GM19452 (cell line): ENCODE data around the gene TMIE.
"Not testable (repeated sequence)": the region's sequence is repeated elsewhere in the genome, so short reads cannot be mapped to it uniquely, and the experiment has no call there.

Experiments
- ATAC-seq: cut with Tn5 transposase; IDR thresholded peaks from one replicate; pipeline ENCODE4 v1.9.1; 2021; ENCODE audit not compliant: unreplicated experiment

The TMIE gene

DNA sequence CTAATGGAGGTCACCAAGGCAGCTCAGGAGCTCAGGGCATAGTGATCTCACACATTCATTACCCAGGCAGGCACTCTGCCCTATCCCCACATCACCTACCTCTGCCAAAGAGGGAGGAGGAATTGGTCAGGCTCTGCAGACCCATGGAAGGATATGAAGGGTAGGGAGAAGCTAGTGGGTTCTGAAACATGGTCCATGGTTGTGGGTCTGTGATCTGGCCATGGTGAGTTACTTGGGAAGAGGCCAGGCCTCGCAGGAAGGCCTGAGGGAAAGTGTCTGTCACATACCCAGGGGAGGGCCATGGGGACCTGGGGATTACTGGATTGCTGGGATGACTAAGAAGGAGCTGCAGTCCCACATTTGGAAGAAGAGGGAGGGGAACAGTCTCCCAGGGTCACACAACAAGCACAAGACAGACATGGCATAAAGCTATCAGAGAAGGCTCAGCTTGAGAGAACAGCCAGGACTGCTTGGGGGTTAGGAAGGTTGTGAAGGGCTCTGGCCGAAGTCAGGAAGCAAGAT is 17.9 kb downstream of the TMIE start:
- no peak for ATAC-seq

DNA sequence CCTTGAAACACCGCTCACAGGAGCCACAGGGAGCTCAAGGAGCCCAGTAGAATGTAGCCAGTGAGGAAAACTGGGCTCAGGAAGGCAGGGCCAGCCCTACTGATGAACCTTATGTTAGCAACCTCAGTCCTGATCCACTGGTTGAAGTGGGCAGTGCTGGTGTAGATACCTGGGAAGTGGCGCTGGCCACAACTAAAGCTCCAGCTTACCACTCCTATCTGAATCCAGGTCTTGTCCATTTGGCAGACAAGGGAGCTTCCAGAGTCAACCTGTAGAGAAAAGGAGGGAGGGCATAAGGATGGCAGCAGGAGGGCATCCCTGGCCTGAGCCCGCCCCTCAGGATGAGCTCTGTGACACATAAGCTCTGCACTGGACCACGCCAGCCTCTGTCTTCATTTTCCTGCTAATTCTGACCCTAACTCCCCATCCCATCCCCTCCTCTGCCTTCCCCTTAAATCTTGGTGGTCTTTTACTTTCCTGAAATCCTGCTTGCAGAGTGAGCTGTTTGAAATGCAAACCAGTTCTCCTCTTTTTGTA is 18.6 kb downstream of the TMIE start:
- ATAC-seq = no peak

DNA sequence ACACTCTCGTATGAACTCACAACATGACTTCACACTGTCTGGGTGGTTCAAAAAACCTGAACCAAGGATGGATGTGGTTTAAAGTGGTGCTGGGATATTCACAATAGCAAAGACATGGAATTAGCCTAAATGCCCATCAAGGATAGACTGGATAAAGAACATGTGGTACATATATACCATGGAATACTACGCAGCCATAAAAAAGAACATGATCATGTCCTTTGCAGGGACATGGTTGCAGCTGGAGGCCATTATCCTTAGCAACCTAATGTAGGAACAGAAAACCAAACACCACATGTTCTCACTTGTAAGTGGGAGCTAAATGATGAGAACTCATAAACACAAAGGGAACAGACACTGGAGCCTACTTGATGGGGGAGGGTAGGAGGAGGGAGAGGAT is 19.8 kb downstream of the TMIE start:
- no peak for ATAC-seq

DNA sequence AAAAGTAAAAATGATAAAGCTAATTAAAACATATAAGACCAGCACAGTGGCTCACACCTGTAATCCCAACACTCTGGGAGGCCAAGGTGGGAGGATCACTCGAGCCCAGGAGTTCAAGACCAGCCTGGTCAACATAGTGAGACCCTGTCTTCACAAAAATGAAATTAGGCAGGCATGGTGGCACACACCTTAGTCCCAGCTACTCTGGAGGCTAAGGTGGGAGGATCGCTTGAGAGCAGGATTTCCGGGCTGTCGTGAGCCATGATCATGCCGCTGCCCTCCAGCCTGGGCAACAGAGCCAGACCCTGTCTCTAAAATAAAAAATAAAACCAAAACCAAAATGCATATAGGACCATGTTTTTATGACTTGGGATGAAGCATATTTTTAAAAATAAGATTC is 21.3 kb downstream of the TMIE start:
- ATAC-seq = no peak

DNA sequence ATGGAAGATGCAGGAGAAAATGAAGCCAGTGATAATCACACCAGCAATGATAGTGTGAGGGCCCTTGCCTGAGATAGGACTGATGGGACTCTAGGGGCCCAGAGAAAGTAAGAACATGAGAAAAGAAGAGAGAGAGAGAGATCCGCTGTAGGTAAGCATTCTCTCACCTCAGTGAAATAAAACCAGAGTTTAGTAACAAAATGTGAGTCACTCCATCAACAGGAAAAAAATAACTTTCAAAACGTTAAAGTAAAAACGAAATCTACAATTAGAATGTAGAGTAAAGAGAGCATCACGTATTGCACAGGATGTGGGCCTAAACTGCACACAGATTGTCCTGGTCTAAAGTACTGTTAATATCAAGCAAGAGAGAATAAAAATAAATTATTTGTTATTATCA is 23.2 kb downstream of the TMIE start:
- no peak for ATAC-seq

DNA sequence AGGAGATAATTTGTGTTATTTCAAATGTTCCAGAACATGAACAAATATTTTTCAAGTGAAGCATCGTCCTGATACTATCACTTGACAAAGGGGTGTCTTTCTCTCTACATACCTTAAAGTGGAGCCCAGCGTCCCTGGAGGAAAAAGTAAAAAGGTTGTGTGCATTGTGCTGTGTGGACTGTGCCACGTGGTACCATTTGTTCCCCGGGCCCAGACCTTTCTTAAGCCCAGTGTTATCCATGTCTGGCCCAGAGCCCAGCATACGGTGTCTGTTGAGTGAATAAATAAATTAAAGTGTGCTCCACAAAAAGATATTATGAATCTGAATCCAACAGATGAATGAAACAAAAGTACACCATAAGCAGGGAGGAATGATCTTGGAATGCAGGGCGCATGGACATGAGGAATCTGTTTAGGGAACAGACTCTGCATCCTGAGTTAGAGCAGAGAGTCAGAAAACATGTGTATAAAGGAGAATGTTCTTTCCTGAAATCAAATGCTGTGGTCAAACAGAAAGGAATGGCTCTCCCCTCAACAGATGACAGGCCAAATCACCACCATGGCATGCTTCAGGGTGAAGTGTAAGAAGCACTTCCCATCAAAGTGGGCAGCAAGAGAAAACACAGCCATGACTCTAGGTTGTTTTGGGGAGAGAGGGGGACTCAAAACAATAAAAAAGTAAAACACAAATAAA is 24.6 kb downstream of the TMIE start:
- no peak for ATAC-seq

DNA sequence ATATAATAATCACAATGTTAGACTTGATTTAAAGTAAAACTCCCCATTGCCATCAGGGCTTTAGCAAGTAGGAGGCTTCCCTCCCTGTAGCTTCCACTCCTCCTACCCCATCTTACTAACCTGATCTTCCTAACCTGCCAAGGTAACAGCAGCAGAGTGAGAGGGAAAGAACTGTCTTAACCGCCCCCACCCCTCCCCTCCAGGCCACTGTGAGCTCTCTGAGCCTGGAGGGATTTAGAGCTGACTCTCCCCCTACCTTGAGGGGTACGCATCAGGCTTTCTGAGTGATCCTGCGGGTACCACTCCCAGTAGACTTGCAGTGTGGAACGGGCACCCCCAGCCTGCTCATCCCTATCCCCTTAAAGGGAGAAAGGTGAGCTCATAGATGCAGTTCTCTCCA is 27.8 kb downstream of the TMIE start:
- ATAC-seq = no peak

DNA sequence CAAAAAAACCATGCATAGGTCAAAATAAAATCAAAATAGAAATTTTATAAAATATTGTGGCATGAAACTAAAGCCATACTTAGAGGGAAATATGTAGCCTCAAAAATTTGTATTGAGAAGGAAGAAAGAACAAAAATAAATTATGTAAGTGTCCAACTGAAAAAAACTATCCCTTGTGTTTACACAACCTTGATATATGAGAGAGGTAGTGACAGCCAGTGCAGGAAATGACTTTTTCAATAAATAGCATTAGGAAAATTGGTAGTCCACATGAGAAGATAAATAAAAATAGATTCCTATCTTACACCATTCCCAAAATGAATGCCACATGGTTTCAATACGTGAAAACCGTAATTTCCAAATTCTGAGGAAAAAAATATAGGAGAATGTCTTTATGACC is 29.6 kb downstream of the TMIE start:
- no peak for ATAC-seq

DNA sequence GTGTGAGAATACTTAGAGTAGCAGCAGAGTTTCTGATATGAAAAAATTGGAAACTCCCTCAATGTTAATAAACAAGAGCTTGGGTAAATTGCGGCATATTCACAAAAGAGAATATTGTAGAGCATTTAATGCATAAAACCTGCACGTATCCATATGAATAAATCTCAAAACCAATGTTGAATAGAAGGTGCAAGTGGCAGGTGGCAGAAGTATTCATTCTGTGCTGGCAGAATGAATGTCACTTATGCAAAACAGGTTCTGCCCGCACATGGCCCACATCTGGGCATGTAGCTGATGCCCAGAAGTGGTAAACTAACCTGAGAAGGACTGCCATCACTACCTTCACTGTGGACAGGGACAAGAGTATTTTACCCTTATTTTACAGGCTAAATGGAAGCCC is 30.6 kb downstream of the TMIE start:
- no peak for ATAC-seq

DNA sequence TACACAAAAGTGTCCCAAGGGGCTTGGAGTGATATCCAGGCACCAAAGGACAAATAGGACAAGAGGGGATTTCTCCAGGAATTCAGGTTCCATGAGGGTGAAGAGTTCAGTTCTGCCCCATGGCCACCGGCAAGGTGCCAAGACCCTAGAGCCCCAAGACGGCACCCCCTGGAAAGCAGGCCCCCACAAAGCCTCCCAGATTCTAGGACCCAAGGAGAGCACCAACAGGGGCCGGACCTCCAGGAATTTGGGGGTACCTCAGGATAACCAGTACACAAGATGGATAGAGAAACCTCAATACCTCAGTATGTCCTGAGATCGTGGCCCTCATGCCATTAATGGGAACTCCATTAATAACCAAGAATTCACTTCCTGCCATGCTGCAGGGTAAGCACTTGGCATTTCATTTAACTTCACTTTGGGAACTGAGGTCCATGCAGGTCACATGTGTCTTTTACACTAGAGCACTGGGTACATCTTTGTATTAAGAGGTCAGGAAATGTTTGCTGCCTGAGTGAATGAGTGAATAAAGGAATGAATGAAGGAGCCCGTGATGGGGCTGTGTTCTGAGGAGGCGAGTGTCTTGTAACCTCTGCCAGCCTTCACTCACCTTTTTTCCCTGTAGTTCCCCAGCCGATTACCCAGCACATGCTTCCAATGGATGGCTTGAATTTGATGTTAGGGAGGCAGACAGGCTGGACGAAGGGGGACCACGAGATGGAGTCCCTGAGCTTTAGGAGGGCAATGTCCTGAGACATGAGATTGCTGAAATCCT is 32.0 kb downstream of the TMIE start:
- no peak for ATAC-seq

DNA sequence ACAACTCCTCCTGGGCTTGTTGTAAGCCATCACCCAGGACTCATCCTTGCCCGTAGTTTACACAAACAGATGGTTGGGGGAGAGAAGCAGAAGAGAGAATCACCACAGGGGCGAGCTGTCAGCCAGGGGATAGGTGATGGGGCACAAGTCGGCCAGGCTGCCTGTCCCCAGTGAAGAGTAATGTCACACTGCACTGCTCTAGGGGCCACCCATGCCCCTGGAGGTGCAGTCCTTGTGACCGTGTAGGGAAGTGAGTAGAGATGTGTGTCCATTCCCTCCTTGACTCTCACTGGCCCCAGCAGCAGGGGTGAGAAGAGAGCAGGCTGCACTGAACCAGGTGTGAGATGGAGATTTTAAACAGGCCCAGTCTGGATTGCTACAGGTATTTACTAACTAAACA is 33.6 kb downstream of the TMIE start:
- ATAC-seq = no peak

DNA sequence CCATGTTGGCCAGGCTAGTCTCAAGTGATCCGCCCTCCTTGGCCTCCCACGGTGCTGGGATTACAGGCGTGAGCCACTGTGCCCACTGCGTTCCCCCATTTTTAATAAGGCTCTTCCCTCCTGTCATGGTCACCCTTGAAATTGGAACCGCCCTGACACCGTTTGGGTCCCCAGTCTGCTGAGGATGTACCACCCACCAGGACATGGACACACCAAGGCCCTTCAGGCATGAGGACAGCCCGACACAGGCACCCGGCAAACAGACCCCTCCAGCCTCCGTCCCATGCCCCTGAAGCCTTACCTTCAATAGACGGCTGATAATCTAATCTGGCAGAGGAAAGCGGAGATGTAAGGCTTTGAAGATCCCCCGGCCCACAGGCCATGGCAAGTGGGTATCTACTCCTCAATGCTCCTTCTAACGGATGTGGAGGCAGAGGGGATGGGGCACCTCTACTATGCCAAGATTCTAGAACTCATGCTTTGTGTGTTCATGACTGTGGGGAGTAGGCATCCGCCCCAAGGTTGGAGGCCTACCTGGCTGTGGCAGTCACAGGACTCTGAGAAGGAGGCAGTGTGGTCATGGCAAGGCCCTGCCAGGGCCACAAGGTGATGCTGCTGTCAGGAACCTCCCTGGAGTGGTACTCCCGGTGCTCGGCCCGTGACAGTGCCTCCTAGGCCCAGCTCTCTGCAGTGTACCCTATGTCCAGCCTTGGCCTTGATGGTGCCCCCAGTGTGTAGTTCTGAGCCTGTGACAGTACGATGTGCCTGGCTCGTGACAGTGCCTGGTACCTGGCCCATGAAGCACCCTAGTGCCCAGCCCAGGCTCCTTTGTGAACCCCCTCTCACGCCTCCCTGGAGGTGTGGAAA is 35.0 kb downstream of the TMIE start:
- no peak for ATAC-seq

DNA sequence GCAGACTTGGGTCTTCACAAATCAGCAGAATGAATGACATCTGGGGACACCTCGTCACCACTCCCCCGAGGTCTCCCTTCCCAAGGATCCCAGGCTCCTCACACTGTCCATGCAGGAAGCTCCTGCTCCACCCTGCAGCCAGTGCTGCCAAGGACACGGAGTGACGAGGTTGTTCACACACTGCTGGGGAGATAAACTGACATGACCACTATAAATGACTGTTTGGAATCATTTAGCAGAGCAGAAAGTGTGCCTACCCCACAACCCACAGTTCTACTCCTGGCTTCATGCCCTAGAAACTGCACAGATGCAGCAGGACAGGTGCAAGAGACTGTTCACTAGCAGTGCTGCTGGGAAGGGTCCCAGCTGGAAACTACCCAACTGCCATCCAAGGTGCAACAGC is 36.1 kb downstream of the TMIE start:
- no peak for ATAC-seq

DNA sequence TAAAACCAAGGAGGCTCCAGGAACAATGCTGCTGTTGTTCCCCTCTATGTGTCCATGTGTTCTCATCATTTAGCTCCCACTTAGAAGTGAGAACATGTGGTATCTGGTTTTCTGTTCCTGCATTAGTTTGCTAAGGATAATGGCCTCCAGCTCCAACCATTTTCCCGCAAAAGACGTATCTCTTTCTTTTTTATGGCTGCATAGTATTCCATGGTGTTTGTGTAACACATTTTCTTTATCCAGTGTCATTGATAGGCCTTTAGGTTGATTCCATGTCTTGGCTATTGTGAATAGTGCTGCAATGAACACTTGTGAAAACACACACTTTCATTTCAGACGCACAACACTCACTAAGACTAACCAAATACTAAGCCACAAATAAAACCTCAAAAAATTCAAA is 38.4 kb downstream of the TMIE start:
- not testable (repeated sequence) for ATAC-seq

DNA sequence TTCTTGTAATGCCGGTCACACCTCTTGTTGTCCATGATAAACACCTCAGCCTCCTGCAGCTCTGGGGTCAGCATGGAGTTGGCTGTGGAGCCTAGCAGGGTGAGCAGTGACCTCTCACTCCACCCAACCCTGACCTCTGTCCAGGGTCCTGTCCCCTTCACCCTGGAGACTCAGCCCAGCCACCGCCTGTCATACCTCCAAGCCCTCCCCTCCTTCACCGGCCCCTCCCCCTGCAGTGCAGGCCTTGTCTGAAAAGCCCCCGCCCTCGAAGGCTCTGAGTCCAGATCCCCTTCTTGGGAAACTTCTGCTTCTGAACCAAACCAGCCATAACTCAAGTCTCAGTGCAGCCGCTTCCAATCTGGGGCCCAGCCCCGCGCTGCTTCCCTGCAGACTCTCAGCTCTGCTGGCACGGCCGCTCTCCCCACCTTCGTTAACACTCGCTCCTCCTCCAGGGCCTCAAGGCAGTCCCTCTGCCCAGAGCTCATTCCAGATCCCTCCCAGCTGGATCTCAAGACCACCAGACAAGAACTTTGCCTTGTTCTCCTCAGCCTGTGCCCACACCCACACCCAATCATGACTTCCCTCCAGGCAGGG is 41.9 kb downstream of the TMIE start:
- no peak for ATAC-seq

DNA sequence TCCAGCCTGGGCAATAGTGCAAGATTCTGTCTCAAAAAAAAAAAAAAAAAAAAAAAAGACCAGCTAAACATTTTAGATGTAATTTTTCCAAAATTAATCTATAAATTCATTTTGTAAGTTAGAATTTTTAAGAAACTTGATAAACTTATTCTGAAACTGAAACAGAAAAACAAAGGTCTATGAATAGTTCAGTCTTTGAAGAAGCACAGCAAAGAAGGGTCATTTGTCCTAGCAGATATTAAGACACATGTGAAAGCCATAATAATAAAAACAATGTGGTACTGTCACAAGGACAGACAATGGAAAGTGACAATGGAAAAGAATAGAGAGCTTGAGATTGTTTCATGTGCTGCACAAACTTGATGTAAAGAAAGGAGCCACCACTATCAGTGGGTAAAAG is 45.5 kb downstream of the TMIE start:
- no peak for ATAC-seq

DNA sequence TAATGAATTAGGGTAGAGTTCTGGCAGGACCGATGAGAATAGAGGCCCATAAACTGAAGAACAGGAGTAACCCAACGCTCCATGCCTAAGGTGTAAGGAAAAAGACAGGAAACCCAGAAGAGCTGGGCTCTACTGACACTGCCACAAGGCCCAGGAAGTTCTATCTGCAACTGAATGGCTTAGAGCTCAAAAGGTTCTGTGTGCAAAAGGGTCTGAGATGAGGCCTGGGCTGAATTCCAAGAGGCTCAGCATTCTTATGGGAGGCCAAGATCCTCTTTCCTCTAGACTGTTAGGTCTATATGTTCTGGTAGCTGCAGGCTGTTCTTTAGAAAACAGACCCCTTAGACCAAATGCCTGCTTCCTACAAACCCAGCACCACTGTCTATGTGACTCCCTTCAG is 47.0 kb downstream of the TMIE start:
- ATAC-seq = no peak

DNA sequence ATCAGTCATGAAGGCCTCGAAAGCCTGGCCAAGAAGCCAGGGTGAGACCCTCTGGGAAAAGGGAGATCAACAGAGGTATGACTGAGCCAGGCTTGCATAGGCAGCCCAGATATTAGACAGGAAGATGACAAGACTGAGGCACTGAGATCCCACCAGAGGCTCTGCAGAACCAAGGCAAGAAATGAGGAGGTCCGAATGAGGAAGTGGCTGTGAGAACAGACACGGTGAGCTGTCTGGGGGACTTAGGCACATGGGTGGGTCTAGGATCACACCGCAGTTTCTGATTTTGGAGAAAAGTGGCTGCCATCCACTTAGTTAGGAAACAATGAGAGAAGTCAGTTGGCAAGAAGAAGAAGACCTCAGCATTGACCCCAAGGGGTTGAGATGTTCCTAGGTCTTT is 47.9 kb downstream of the TMIE start:
- ATAC-seq = no peak

DNA sequence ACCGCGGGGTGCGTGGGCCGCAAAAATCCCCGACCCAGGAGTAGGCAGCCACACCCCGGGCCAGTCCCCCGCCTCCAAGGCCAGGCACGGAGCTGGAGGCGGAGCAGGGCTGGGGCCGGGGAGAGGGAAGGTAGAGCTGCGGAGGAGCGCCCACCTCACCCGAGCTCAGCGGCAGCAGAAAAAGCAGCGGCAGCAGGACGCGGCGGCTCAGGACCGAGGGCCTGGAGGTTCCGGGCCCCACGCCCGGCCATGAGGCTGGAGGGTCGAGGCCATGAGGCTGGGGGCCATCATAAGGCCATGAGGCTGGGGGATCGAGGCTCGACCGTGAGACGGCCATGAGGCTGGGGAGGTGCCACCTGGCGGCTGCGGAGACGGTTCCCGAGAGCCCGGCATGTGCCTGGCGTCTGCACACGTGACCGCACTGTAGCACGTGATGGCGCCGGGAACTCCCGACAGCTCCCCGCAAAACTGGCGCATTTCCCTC is 49.4 kb downstream of the TMIE start:
- ATAC-seq = no peak

DNA sequence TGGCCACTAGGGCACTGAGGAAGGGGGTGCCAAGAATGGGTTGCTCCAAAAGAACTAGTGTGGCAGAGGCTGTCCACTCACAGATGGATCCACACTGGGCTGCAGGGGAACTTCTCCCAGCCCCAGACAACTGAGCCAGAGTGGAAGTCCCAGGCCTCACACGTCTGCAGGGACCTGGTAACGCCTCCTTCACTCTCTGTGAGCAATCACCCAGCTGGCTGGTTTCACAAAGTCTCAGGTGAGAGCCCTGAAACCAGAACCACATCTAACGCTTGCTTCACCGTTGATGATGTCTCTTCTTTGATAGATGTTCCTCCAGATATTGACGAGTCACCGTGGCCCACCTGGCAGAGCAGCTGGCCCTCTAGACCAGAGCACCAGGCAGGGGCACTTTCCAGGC is 51.9 kb downstream of the TMIE start:
- ATAC-seq = not testable (repeated sequence)

DNA sequence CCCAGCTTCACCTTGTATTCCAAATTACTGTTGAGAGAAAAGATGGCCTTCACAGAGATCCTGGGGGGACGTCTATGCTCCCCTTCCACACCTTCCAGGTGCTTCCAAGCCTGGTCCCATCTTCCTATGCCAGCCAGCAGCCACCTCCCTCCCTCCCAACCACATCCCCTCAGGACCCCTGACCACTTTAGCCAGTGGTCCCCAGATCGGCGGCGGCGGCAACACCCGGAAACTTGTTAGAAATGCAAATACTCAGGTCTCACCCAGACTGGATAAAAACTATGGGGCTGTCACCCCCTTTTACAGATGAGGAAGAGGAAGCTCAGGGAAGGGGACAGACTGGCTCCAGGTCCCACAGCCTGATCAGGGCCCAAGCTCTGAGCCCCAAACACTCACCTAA is 54.5 kb downstream of the TMIE start:
- ATAC-seq = no peak
